HepG2 (cell line): ENCODE measurements around the gene CLEC2D. TPM values are rescaled to one million over a fixed set of nuclear protein-coding genes. Genes with fewer than 3 reads are reported as not detected.

Experiments
- ATAC-seq: fragments of 200-7000 bp; cut with Tn5 transposase; 3 replicates; pipeline ENCODE4 v1.9.1; 2020; ENCODE audit warnings: mild to moderate bottlenecking, moderate library complexity
- BruUV-seq: library from RNA; stranded (reverse); fragments of 400-500 nt; replicated peaks from 2 replicates; lab custom pipeline; 2021; lab: Mats Ljungman, UMichigan
- CTCF ChIA-PET: fragments of 300-600 bp; formaldehyde crosslinking; extraction: SDS; loops from one replicate; lab custom pipeline; 2021; ENCODE audit warnings: low total read pairs, inconsistent platforms, low intra/inter-chr PET ratio; lab: Yijun Ruan, JAX
- POLR2A ChIA-PET: fragments of 350-600 bp; sonication (Branson Sonifier 250); formaldehyde crosslinking; loops from one replicate; lab custom pipeline; 2020; ENCODE audit warnings: antibody characterized with exemption, inconsistent platforms; lab: Yijun Ruan, JAX
- DNase-seq: peaks from one replicate; pipeline ENCODE4 v3.0.0-alpha.2; 2015; ENCODE audit warnings: low spot score
- FAIRE-seq: peaks from 3 replicates; lab custom pipeline; 2011; peaks lifted over from hg19 to GRCh38; lab: Jason Lieb, UNC
- H2AFZ ChIP-seq: one replicate; pipeline ENCODE4 v1.6.1; 2011; ENCODE audit warnings: low read length, inconsistent platforms
- H3K27ac ChIP-seq: fragments of 300-600 bp; 3 replicates; pipeline ENCODE4 v1.8.0; 2011; ENCODE audit warnings: mixed run types, mild to moderate bottlenecking, mixed read lengths, low read length, inconsistent platforms; ENCODE audit not compliant: insufficient read depth; ENCODE audit errors: extremely low read length
- H3K27me3 ChIP-seq, 2 experiments: fragments of 200-600 bp in 1 of 2; 2 replicates in 1 of 2; 3 replicates in 1 of 2; pipeline versions ENCODE4 v1.6.0 to v1.8.0; 2011; ENCODE audit warnings: low read length in 2 of 2, mild to moderate bottlenecking in 2 of 2, moderate library complexity in 2 of 2, inconsistent platforms in 1 of 2; ENCODE audit not compliant: insufficient read depth in 2 of 2, control insufficient read depth in 1 of 2
- H3K36me3 ChIP-seq, 2 experiments: fragments of 200-600 bp in 1 of 2; replicated peaks in 1 of 2; 2 replicates in 1 of 2; 3 replicates in 1 of 2; pipeline versions ENCODE4 v1.5.1 to v1.8.0; 2011; ENCODE audit warnings: low read length in 2 of 2, inconsistent platforms in 1 of 2; ENCODE audit not compliant: insufficient read depth in 2 of 2, control insufficient read depth in 1 of 2
- H3K4me1 ChIP-seq: 2 replicates; pipeline ENCODE4 v1.5.1; 2012; ENCODE audit warnings: low read length, inconsistent platforms; ENCODE audit not compliant: insufficient read depth
- H3K4me2 ChIP-seq: 2 replicates; pipeline ENCODE4 v1.6.0; 2011; ENCODE audit warnings: low read depth, low read length, inconsistent platforms
- H3K4me3 ChIP-seq, 3 experiments: fragments of 200-600 bp in 1 of 3; sonication (generic), shearing (Covaris generic) in 1 of 3; replicated peaks in 1 of 3; 2 replicates each; pipeline ENCODE4 v1.5.1; 2011 to 2016; ENCODE audit warnings: low read length in 3 of 3, inconsistent platforms in 2 of 3, low read depth in 2 of 3, mild to moderate bottlenecking in 2 of 3, control low read depth in 1 of 3, mixed read lengths in 1 of 3; ENCODE audit not compliant: insufficient read depth in 1 of 3
- H3K79me2 ChIP-seq: one replicate; pipeline ENCODE4 v1.6.1; 2011; ENCODE audit warnings: low read length, inconsistent platforms; ENCODE audit not compliant: insufficient read depth
- H3K9ac ChIP-seq: 2 replicates; pipeline ENCODE4 v1.6.0; 2011; ENCODE audit warnings: mild to moderate bottlenecking, low read depth, low read length, inconsistent platforms; ENCODE audit not compliant: insufficient read depth
- H3K9me3 ChIP-seq: 2 replicates; pipeline ENCODE4 v1.5.1; 2012; ENCODE audit warnings: mild to moderate bottlenecking, low read length
- H4K20me1 ChIP-seq: 2 replicates; pipeline ENCODE4 v1.6.0; 2011; ENCODE audit warnings: inconsistent platforms, mild to moderate bottlenecking, low read length, moderate library complexity; ENCODE audit not compliant: insufficient read depth
- PHF21A ChIP-seq: sonication (generic); formaldehyde crosslinking; IDR thresholded peaks from 2 replicates; pipeline ENCODE4 v1.5.0; 2020; ENCODE audit warnings: mild to moderate bottlenecking, missing genetic modification reagents
- SIN3A ChIP-seq: IDR thresholded peaks from 2 replicates; pipeline ENCODE4 v1.6.1; 2011; ENCODE audit warnings: low read depth, mild to moderate bottlenecking, control low read depth, low read length, borderline replicate concordance
- ZBTB38 ChIP-seq: sonication (generic); formaldehyde crosslinking; IDR thresholded peaks from 2 replicates; pipeline ENCODE4 v1.5.1; 2020; ENCODE audit warnings: mild to moderate bottlenecking, missing genetic modification reagents
- ZIK1 ChIP-seq: sonication (generic); formaldehyde crosslinking; IDR thresholded peaks from 2 replicates; pipeline ENCODE4 v1.5.0; 2020; ENCODE audit warnings: mild to moderate bottlenecking, low read depth, missing genetic modification reagents, borderline replicate concordance
- ZNF205 ChIP-seq: IDR thresholded peaks from 2 replicates; pipeline ENCODE4 v1.6.1; 2018; ENCODE audit warnings: missing biosample characterization, missing genetic modification reagents
- ZNF263 ChIP-seq: sonication (generic); formaldehyde crosslinking; IDR thresholded peaks from 2 replicates; pipeline ENCODE4 v1.4.0; 2020; ENCODE audit warnings: missing genetic modification reagents
- ZNF530 ChIP-seq: sonication (generic); formaldehyde crosslinking; IDR thresholded peaks from 2 replicates; pipeline ENCODE4 v1.5.0; 2020; ENCODE audit warnings: low read depth, mild to moderate bottlenecking, missing genetic modification reagents
- ZNF710 ChIP-seq: sonication (generic); formaldehyde crosslinking; IDR thresholded peaks from 2 replicates; pipeline ENCODE4 v1.5.0; 2020; ENCODE audit warnings: mild to moderate bottlenecking, missing genetic modification reagents, borderline replicate concordance
- ZNF781 ChIP-seq: sonication (generic); formaldehyde crosslinking; IDR thresholded peaks from 2 replicates; pipeline ENCODE4 v1.5.1; 2020; ENCODE audit warnings: borderline replicate concordance, mild to moderate bottlenecking, missing genetic modification reagents; ENCODE audit errors: not compliant biosample characterization
- ZNF788 ChIP-seq: sonication (generic); formaldehyde crosslinking; IDR thresholded peaks from 2 replicates; pipeline ENCODE4 v1.5.0; 2020; ENCODE audit warnings: mild to moderate bottlenecking, missing genetic modification reagents, borderline replicate concordance
- ZSCAN12 ChIP-seq: sonication (generic); formaldehyde crosslinking; IDR thresholded peaks from 2 replicates; pipeline ENCODE4 v1.9.0; 2021; ENCODE audit warnings: mild to moderate bottlenecking, missing genetic modification reagents
- in situ Hi-C: cut with HindIII; loops from 2 replicates; pipeline ENCODE4 v1.10.0; 2017; ENCODE audit warnings: low pct_unique_long_range_greater_than_20kb; ENCODE audit not compliant: extremely low pct_ligation_motif_present
- intact Hi-C: fragments of 100-400 bp; cut with micrococcal nuclease; formaldehyde crosslinking; loops from one replicate; pipeline ENCODE4 v1.10.0; 2022; ENCODE audit not compliant: unreplicated experiment
- polyA plus RNA-seq, 8 experiments: library from polyadenylated mRNA; depleted of rRNA in 3 of 8; stranded (reverse) in 7 of 8; unstranded in 1 of 8; fragments of >200 nt; fragmentation: Illumina TruSeq in 4 of 8; extraction: Trizol in 4 of 8; gene quantifications; 2 replicates each; pipeline versions ENCODE4 v1.2.1 to v1.2.3, GENCODE V29; 2011 to 2016; ENCODE audit warnings: low read depth in 4 of 8, missing spikeins in 1 of 8, mixed read lengths in 1 of 8; ENCODE audit not compliant: insufficient read depth in 1 of 8
- total RNA-seq, 5 experiments: library from RNA; depleted of rRNA; stranded (reverse); fragments of >200 nt; fragmentation: Illumina TruSeq; extraction: Trizol; gene quantifications; 2 replicates each; pipeline ENCODE4 v1.2.3, GENCODE V29; 2016; ENCODE audit warnings: low read depth in 1 of 5

Gene CLEC2D
- total and polyA plus RNA-seq, 2 of the 13 experiments (the other 11 are each of a cell fraction or from before 2014, with no cell fraction given): 2.5 to 8.6 TPM

GRCh38 chr12:9662488-9662887 is 7.0 kb upstream of the CLEC2D start:
- DNase-seq (no peak), FAIRE-seq (no peak), ATAC-seq (no peak)
- no peak for TF ChIP-seq ZSCAN12
- TF ChIP-seq ZNF781 (CRISPR knock-in tag): no peak
- no peak for TF ChIP-seq ZBTB38 (CRISPR knock-in tag)
- TF ChIP-seq PHF21A: no peak
- TF ChIP-seq ZNF710 (CRISPR knock-in tag): no peak
- TF ChIP-seq ZNF530 (CRISPR knock-in tag): no peak
- no peak for TF ChIP-seq SIN3A
- TF ChIP-seq ZNF788 (CRISPR knock-in tag): no peak
- no peak for TF ChIP-seq ZNF205 (CRISPR knock-in tag)
- no peak for TF ChIP-seq ZNF263 (CRISPR knock-in tag)
- TF ChIP-seq ZIK1 (CRISPR knock-in tag): no peak
- H3K9ac ChIP-seq: no peak overlapping the region
- no peaks in the 10 kb centered on the region for H3K27me3 ChIP-seq
- no peaks in the 10 kb centered on the region for H3K79me2 ChIP-seq
- in situ Hi-C loops (no loop called here), intact Hi-C loops (no loop called here)
- BruUV-seq: no TSS peak
- no peak overlapping the region for H2AFZ ChIP-seq
- H3K36me3 ChIP-seq: peaks cover 6 to 20% of the 10 kb centered on the region in 2 experiments
- no peak overlapping the region for H3K27ac ChIP-seq
- H4K20me1 ChIP-seq: no peaks in the 10 kb centered on the region
- no peaks in the 10 kb centered on the region for H3K4me1 ChIP-seq
- H3K9me3 ChIP-seq: no peaks in the 10 kb centered on the region
- CTCF ChIA-PET: no interaction called here
- no peak overlapping the region for H3K4me2 ChIP-seq
- POLR2A ChIA-PET: no interaction called here
- no peak overlapping the region for H3K4me3 ChIP-seq
